Astrocyte of the spinal cord (primary cell): Measurements from ENCODE around the gene KL.

Source experiments
- DNase-seq: peaks from one replicate; pipeline ENCODE4 v3.0.0; 2011; ENCODE audit warnings: low read depth, low spot score
- H3K4me3 ChIP-seq: 2 replicates; pipeline ENCODE4 v1.5.1; 2011; ENCODE audit warnings: low read depth, mild to moderate bottlenecking, low read length, moderate library complexity
- in situ Hi-C: cut with HindIII; loops from 2 replicates; pipeline ENCODE4 v1.10.0; 2017; ENCODE audit warnings: low sequenced_read_pairs
- TF ChIP-seq, protein P1 (sequence below): IDR thresholded peaks from 2 replicates; pipeline ENCODE4 v1.5.1; 2012; ENCODE audit warnings: low read depth, mild to moderate bottlenecking, low read length, inconsistent platforms

KL gene

DNA sequence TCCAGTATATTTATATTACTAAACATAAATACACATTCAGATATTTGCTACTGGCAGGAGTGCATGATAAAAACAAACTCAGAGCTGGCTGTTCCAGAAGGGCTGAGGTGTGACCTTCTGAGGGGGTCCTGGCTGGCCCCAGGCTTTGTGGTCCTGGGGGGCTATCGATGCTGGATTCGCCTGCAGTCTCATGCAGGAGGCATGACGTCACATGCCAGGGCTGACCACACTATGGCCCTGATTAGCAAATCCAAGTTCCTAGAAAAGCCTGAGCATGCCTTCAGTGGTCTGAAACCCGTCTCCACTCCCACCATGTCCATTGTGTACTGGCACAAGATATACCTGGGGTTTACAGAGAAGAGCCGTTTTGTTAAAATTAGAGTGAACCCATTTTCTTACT is 97.9 kb downstream of the KL start:
- DNase-seq = no peak
- TF ChIP-seq, protein P1, sequence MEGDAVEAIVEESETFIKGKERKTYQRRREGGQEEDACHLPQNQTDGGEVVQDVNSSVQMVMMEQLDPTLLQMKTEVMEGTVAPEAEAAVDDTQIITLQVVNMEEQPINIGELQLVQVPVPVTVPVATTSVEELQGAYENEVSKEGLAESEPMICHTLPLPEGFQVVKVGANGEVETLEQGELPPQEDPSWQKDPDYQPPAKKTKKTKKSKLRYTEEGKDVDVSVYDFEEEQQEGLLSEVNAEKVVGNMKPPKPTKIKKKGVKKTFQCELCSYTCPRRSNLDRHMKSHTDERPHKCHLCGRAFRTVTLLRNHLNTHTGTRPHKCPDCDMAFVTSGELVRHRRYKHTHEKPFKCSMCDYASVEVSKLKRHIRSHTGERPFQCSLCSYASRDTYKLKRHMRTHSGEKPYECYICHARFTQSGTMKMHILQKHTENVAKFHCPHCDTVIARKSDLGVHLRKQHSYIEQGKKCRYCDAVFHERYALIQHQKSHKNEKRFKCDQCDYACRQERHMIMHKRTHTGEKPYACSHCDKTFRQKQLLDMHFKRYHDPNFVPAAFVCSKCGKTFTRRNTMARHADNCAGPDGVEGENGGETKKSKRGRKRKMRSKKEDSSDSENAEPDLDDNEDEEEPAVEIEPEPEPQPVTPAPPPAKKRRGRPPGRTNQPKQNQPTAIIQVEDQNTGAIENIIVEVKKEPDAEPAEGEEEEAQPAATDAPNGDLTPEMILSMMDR = no peak
- in situ Hi-C loops = no loop called here
- no peak overlapping the region for H3K4me3 ChIP-seq

DNA sequence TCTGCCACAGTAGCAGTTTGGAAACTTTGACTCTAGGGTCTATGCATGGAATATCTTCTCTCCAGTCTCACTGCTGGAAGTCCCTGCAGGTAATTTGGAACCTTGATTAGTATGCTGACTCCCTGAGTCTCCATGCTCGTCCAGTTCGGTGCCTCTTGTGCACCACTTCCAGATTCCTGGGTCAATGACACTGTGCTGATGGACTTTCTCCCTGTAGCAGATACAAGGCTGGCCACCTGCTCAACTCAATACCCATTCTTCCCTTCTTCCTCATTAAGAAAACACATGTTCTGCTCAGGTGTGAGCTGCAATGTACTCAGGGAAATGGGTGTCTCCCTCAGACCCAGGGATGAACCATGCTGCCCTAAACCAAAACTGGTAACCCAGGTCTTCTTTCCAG is 99.1 kb downstream of the KL start:
- TF ChIP-seq, protein P1 = no peak
- no peak for DNase-seq

More for the DNA sequence above, 99.1 kb downstream of the KL start:
- in situ Hi-C loops = no loop called here
- no peak overlapping the region for H3K4me3 ChIP-seq
